Right lobe of liver (tissue), 4 donors: Measurements from ENCODE around the gene MYO1B.

Experiments used
- CTCF ChIP-seq, 4 donors: fragments of 200-600 bp in 3 of 4; fragments of 450-650 bp in 1 of 4; IDR thresholded peaks; one replicate each; pipeline versions ENCODE4 v1.5.1 to v1.8.0; 2016 to 2022; ENCODE audit warnings: antibody characterized with exemption in 4 of 4, mild to moderate bottlenecking in 2 of 4
- POLR2A ChIP-seq: fragments of 450-650 bp; IDR thresholded peaks from one replicate; pipeline ENCODE4 v1.6.1; 2017; ENCODE audit warnings: antibody characterized with exemption, mild to moderate bottlenecking
- donor health status: DM: no; HTN: no; CAD: no.
- donor health status: DM: no; HTN: no; CAD: no.
- donor health status: DM: no; HTN: yes; CAD: no.

GRCh38 chr2:191247381-191248057 is 2.3 kb downstream of the MYO1B start:
- TF ChIP-seq CTCF (IDR thresholded peaks at IDR 0.05) (no peak), POLR2A (peak; percentile 71)
